GM12878 (cell line): ENCODE data around the gene SIL1. TPM values are rescaled to one million over a fixed set of nuclear protein-coding genes. Genes with fewer than 3 reads are reported as not detected.

Experiments used
- ATAC-seq: fragments of 200-7000 bp; cut with Tn5 transposase; 3 replicates; pipeline ENCODE4 v1.9.1; 2020; ENCODE audit warnings: mild to moderate bottlenecking, moderate library complexity
- BruUV-seq: library from RNA; stranded (reverse); fragments of 400-500 nt; replicated peaks from 2 replicates; lab custom pipeline; 2021; lab: Mats Ljungman, UMichigan
- CTCF ChIA-PET: fragments of 300-600 bp; sonication (Branson Sonifier 250); formaldehyde crosslinking; extraction: SDS; loops from one replicate; lab custom pipeline; 2021; ENCODE audit warnings: inconsistent platforms; lab: Yijun Ruan, JAX
- POLR2A ChIA-PET: fragments of 350-600 bp; formaldehyde crosslinking; extraction: SDS; loops from one replicate; lab custom pipeline; 2021; ENCODE audit warnings: inconsistent platforms; lab: Charles Lee
- RAD21 ChIA-PET: fragments of 300-600 bp; sonication (Branson Sonifier 250); formaldehyde crosslinking; loops from one replicate; lab custom pipeline; 2023; ENCODE audit warnings: antibody characterized with exemption; ENCODE audit not compliant: unreplicated experiment; lab: Charles Lee
- SMC1A ChIA-PET: fragments of 300-600 bp; sonication (Branson Sonifier 250); formaldehyde crosslinking; loops from one replicate; lab custom pipeline; 2023; ENCODE audit not compliant: unreplicated experiment, uncharacterized antibody; lab: Charles Lee
- DNase-seq: peaks from one replicate; pipeline ENCODE4 v3.0.0-alpha.2; 2011; ENCODE audit warnings: low read depth, low spot score
- FAIRE-seq: peaks from 3 replicates; lab custom pipeline; 2011; peaks lifted over from hg19 to GRCh38; lab: Jason Lieb, UNC
- H2AFZ ChIP-seq: 2 replicates; pipeline ENCODE4 v1.6.0; 2011; ENCODE audit warnings: low read depth, low read length, control low read depth; ENCODE audit not compliant: control insufficient read depth
- H3K27ac ChIP-seq: 2 replicates; pipeline ENCODE4 v1.5.1; 2011; ENCODE audit warnings: control low read depth; ENCODE audit not compliant: control insufficient read depth, insufficient read depth
- H3K27me3 ChIP-seq, 2 experiments: replicated peaks in 1 of 2; 2 replicates each; pipeline versions ENCODE4 v1.6.0 to v1.6.1; 2011; ENCODE audit warnings: low read length in 1 of 2; ENCODE audit not compliant: control insufficient read depth in 2 of 2, insufficient read depth in 2 of 2
- H3K36me3 ChIP-seq, 2 experiments: 2 replicates each; pipeline ENCODE4 v1.5.1; 2011; ENCODE audit warnings: low read length in 1 of 2; ENCODE audit not compliant: control insufficient read depth in 2 of 2, insufficient read depth in 2 of 2
- H3K4me1 ChIP-seq: 2 replicates; pipeline ENCODE4 v1.6.1; 2011; ENCODE audit warnings: mild to moderate bottlenecking, low read length, moderate library complexity, mixed read lengths; ENCODE audit not compliant: control insufficient read depth, insufficient read depth
- H3K4me2 ChIP-seq: 2 replicates; pipeline ENCODE4 v1.6.0; 2011; ENCODE audit warnings: control low read depth; ENCODE audit not compliant: control insufficient read depth, insufficient read depth
- H3K4me3 ChIP-seq: fragments of 200-600 bp; sonication (generic); 2 replicates; pipeline ENCODE4 v1.5.1; 2016
- H3K79me2 ChIP-seq: 2 replicates; pipeline ENCODE4 v1.6.0; 2011; ENCODE audit warnings: low read length; ENCODE audit not compliant: control insufficient read depth, insufficient read depth
- H3K9ac ChIP-seq: 2 replicates; pipeline ENCODE4 v1.8.0; 2011; ENCODE audit warnings: low read length, control low read depth, mixed read lengths; ENCODE audit not compliant: control insufficient read depth, insufficient read depth
- H3K9me3 ChIP-seq: replicated peaks from 3 replicates; pipeline ENCODE4 v1.5.1; 2011; ENCODE audit warnings: mild to moderate bottlenecking, low read length; ENCODE audit not compliant: control insufficient read depth, insufficient read depth
- H4K20me1 ChIP-seq: 2 replicates; pipeline ENCODE4 v1.6.0; 2011; ENCODE audit not compliant: control insufficient read depth, insufficient read depth
- GABPA ChIP-seq: IDR thresholded peaks from 2 replicates; pipeline ENCODE4 v1.6.1; 2014; ENCODE audit warnings: antibody characterized with exemption, low read depth, mild to moderate bottlenecking, inconsistent platforms
- IRF4 ChIP-seq: IDR thresholded peaks from 2 replicates; pipeline ENCODE4 v1.6.1; 2011; ENCODE audit warnings: low read depth, low read length
- MXI1 ChIP-seq: fragments of 150-350 bp; IDR thresholded peaks from 2 replicates; pipeline ENCODE4 v1.6.1; 2011; ENCODE audit warnings: low read depth, mild to moderate bottlenecking, inconsistent platforms, low read length, improper control_type of control experiment
- PBX3 ChIP-seq: IDR thresholded peaks from 2 replicates; pipeline ENCODE4 v1.6.1; 2011; ENCODE audit warnings: mild to moderate bottlenecking, low read depth, low read length, moderate library complexity; ENCODE audit not compliant: insufficient replicate concordance
- POLR2A ChIP-seq: IDR thresholded peaks from 2 replicates; pipeline ENCODE4 v1.6.1; 2011; ENCODE audit warnings: low read depth, mild to moderate bottlenecking, low read length
- POU2F2 ChIP-seq: IDR thresholded peaks from 3 replicates; pipeline ENCODE4 v1.6.1; 2011; ENCODE audit warnings: low read depth, mild to moderate bottlenecking, low read length, borderline replicate concordance
- SMAD1 ChIP-seq: fragments of 450-650 bp; IDR thresholded peaks from 2 replicates; pipeline ENCODE4 v1.6.1; 2018; ENCODE audit warnings: mild to moderate bottlenecking, low read depth; ENCODE audit not compliant: partially characterized antibody
- WGBS: methylation state at CpG from one replicate; pipeline ENCODE4 v1.1.6; 2016; ENCODE audit warnings: low lambda C conversion rate; ENCODE audit not compliant: insufficient replicate concordance, insufficient coverage; ENCODE audit errors: missing lambda C conversion rate; 5-methylcytosine and 5-hydroxymethylcytosine counted together
- in situ Hi-C: fragments of 300-500 bp; cut with MboI; formaldehyde crosslinking; loops from 9 replicates; pipeline ENCODE4 v1.14.3; 2018; ENCODE audit warnings: mixed read lengths
- intact Hi-C: fragments of 100-400 bp; cut with micrococcal nuclease; formaldehyde crosslinking; loops from one replicate; pipeline ENCODE4 v1.14.2; 2022; ENCODE audit not compliant: unreplicated experiment
- polyA plus RNA-seq, 11 experiments: library from polyadenylated mRNA; depleted of rRNA in 4 of 11; unstranded in 6 of 11; stranded (reverse) in 5 of 11; fragments of >200 nt; fragmentation: Nextera tagmentation in 4 of 11; fragmentation: Illumina TruSeq in 1 of 11; extraction: Ambion mirVana in 4 of 11; extraction: Trizol in 1 of 11; gene quantifications; 1 replicate in 1 of 11; 2 replicates in 10 of 11; pipeline versions ENCODE4 v1.2.1 to v1.2.3, GENCODE V29; 2011 to 2016; ENCODE audit warnings: inconsistent platforms in 2 of 11, missing spikeins in 2 of 11, low read depth in 1 of 11
- total RNA-seq, 4 experiments: library from RNA; depleted of rRNA in 3 of 4; stranded (reverse); fragments of >200 nt in 3 of 4; fragmentation: Illumina TruSeq in 1 of 4; extraction: Trizol in 1 of 4; gene quantifications; 2 replicates each; pipeline versions ENCODE4 v1.2.1 to v1.2.3, GENCODE V29; 2013 to 2021

The SIL1 gene
- total and polyA plus RNA-seq, 10 of the 15 experiments (the other 5 are each of a cell fraction or from before 2014, with no cell fraction given) = 4.1 to 49.8 (median 29.4) TPM

GRCh38 chr5:138983984-138984383, 214.2 kb downstream of the SIL1 start (continued):
- no peak for TF ChIP-seq POU2F2
- TF ChIP-seq PBX3 = no peak
- TF ChIP-seq GABPA = no peak

DNA sequence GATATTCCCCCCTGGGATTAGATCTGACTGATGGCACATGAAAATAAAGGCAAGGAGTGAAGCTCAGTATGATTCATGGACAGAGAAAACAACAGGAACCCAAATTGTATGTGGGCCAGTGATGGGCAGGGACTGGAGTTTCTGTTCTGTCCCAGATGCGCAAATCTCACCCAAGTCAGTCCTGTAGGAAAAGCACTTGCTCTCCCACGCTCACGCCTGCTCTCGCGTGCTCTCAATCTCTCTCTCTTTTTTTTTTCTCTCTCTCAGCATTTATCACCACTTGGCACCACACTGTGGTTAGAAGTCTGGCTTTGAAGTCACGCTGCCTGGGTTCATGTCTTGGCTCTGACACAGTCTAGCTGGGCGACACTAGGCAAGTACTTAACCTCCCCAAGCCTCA, 216.6 kb downstream of the SIL1 start:
- Histone ChIP-seq H4K20me1 (no peaks in the 10 kb centered on the region), H3K4me2 (no peak overlapping the region), H3K4me1 (no peaks in the 10 kb centered on the region), H3K9me3 (no peaks in the 10 kb centered on the region), H3K79me2 (no peaks in the 10 kb centered on the region), H3K4me3 (no peak overlapping the region), H2AFZ (no peak overlapping the region), H3K27ac (no peak overlapping the region), H3K36me3 (no peaks in the 10 kb centered on the region), H3K27me3 (no peaks in the 10 kb centered on the region), H3K9ac (no peak overlapping the region)
- POLR2A ChIA-PET = no interaction called here
- DNase-seq = no peak
- intact Hi-C loops = no loop called here
- BruUV-seq = no TSS peak
- WGBS = 99% methylated on average over 7 of the region's 7 CpGs
- no peak for FAIRE-seq
- ATAC-seq = no peak
- TF ChIP-seq MXI1 (no peak), SMAD1 (no peak), POLR2A (no peak), IRF4 (no peak)
- CTCF ChIA-PET = no interaction called here
- RAD21 ChIA-PET = no interaction called here
- in situ Hi-C loops = no loop called here
- SMC1A ChIA-PET = no interaction called here
